Measurements from ENCODE around the gene ADAR. TPM values are rescaled to one million over a fixed set of nuclear protein-coding genes. Genes with fewer than 3 reads are reported as not detected.

ADAR gene
- total RNA-seq, 2 donors from 2014 or later: 185 to 213 TPM

- peak; percentile 13 for ATAC-seq (replicated peaks)
- Mint-ChIP-seq H3K4me1 (peaks cover 67% of the 10 kb centered on the region), H3K36me3 (ENCODE audit: low read depth) (peaks cover 58% of the 10 kb centered on the region), H3K9me3 (no peaks in the 10 kb centered on the region), H3K4me3 (peak overlapping the region; percentile 88), H3K27me3 (no peaks in the 10 kb centered on the region), H3K27ac (peak overlapping the region; percentile 88)
Measured at GRCh38 chr1:154607106-154607608, 829 bp downstream of the ADAR start.

- Mint-ChIP-seq H3K4me1 (peaks cover 59% of the 10 kb centered on the region), H3K27me3 (no peaks in the 10 kb centered on the region), H3K9me3 (no peaks in the 10 kb centered on the region), H3K36me3 (ENCODE audit: low read depth) (peaks cover 74% of the 10 kb centered on the region), H3K4me3 (peak overlapping the region; percentile 88), H3K27ac (peak overlapping the region; percentile 51)
- no peak for ATAC-seq (replicated peaks)
Measured at GRCh38 chr1:154605534-154605933, 2.5 kb downstream of the ADAR start.

- Mint-ChIP-seq H3K27ac (peak overlapping the region; percentile 51), H3K27me3 (no peaks in the 10 kb centered on the region), H3K36me3 (ENCODE audit: low read depth) (peaks cover 96% of the 10 kb centered on the region), H3K4me3 (peak overlapping the region; percentile 88), H3K4me1 (peaks cover 55% of the 10 kb centered on the region), H3K9me3 (no peaks in the 10 kb centered on the region)
- no peak for ATAC-seq (replicated peaks)
Measured at GRCh38 chr1:154603317-154603716, 4.7 kb downstream of the ADAR start.

GRCh38 chr1:154599658-154600057, 8.3 kb downstream of the ADAR start:
- Mint-ChIP-seq H3K36me3 (ENCODE audit: low read depth) (peaks cover 97% of the 10 kb centered on the region), H3K9me3 (no peaks in the 10 kb centered on the region), H3K27ac (peak overlapping the region; percentile 77), H3K27me3 (no peaks in the 10 kb centered on the region), H3K4me3 (peak overlapping the region; percentile 34), H3K4me1 (peaks cover 31% of the 10 kb centered on the region)
- no peak for ATAC-seq (replicated peaks)

GRCh38 chr1:154598871-154599635, 8.9 kb downstream of the ADAR start:
- ATAC-seq (replicated peaks): peak; percentile 42
- Mint-ChIP-seq H3K27ac (peak overlapping the region; percentile 77), H3K4me3 (peak overlapping the region; percentile 34), H3K4me1 (peaks cover 30% of the 10 kb centered on the region), H3K27me3 (no peaks in the 10 kb centered on the region), H3K36me3 (ENCODE audit: low read depth) (peaks cover 97% of the 10 kb centered on the region), H3K9me3 (no peaks in the 10 kb centered on the region)

GRCh38 chr1:154595621-154596020, 12.4 kb downstream of the ADAR start:
- H3K27ac Mint-ChIP-seq: no peak overlapping the region
- H3K27me3 Mint-ChIP-seq: no peaks in the 10 kb centered on the region
- no peaks in the 10 kb centered on the region for H3K9me3 Mint-ChIP-seq
- H3K36me3 Mint-ChIP-seq (ENCODE audit: low read depth): peaks cover 99% of the 10 kb centered on the region
- ATAC-seq (replicated peaks): peak; percentile 64
- no peak overlapping the region for H3K4me3 Mint-ChIP-seq
- peaks cover 22% of the 10 kb centered on the region for H3K4me1 Mint-ChIP-seq

- peak overlapping the region; percentile 2 for H3K27ac Mint-ChIP-seq
- H3K4me1 Mint-ChIP-seq: peaks cover 17% of the 10 kb centered on the region
- no peaks in the 10 kb centered on the region for H3K9me3 Mint-ChIP-seq
- no peaks in the 10 kb centered on the region for H3K27me3 Mint-ChIP-seq
- no peak overlapping the region for H3K4me3 Mint-ChIP-seq
- no peak for ATAC-seq (replicated peaks)
- H3K36me3 Mint-ChIP-seq (ENCODE audit: low read depth): peaks cover 99% of the 10 kb centered on the region
Measured at GRCh38 chr1:154594811-154595210, 13.2 kb downstream of the ADAR start.

- Mint-ChIP-seq H3K4me1 (peaks cover 9% of the 10 kb centered on the region), H3K27me3 (no peaks in the 10 kb centered on the region), H3K4me3 (no peak overlapping the region), H3K9me3 (no peaks in the 10 kb centered on the region), H3K27ac (peak overlapping the region; percentile 6), H3K36me3 (ENCODE audit: low read depth) (peaks cover 99% of the 10 kb centered on the region)
- ATAC-seq (replicated peaks): no peak
Measured at GRCh38 chr1:154593390-154593789, 14.6 kb downstream of the ADAR start.

GRCh38 chr1:154591206-154591605, 16.8 kb downstream of the ADAR start:
- Mint-ChIP-seq H3K36me3 (ENCODE audit: low read depth) (peaks cover 99% of the 10 kb centered on the region), H3K4me3 (no peak overlapping the region), H3K9me3 (no peaks in the 10 kb centered on the region), H3K4me1 (peaks cover 9% of the 10 kb centered on the region), H3K27ac (no peak overlapping the region), H3K27me3 (no peaks in the 10 kb centered on the region)
- no peak for ATAC-seq (replicated peaks)

- Mint-ChIP-seq H3K36me3 (ENCODE audit: low read depth) (peaks cover 99% of the 10 kb centered on the region), H3K4me1 (peaks cover 9% of the 10 kb centered on the region), H3K27ac (no peak overlapping the region), H3K9me3 (no peaks in the 10 kb centered on the region), H3K4me3 (no peak overlapping the region), H3K27me3 (no peaks in the 10 kb centered on the region)
- ATAC-seq (replicated peaks): no peak
Measured at GRCh38 chr1:154590756-154591155, 17.2 kb downstream of the ADAR start.

GRCh38 chr1:154589780-154590179, 18.2 kb downstream of the ADAR start:
- H3K4me1 Mint-ChIP-seq: peaks cover 9% of the 10 kb centered on the region
- peak overlapping the region; percentile 41 for H3K27ac Mint-ChIP-seq
- H3K9me3 Mint-ChIP-seq: no peaks in the 10 kb centered on the region
- ATAC-seq (replicated peaks): peak; percentile 61
- peaks cover 100% of the 10 kb centered on the region for H3K36me3 Mint-ChIP-seq (ENCODE audit: low read depth)
- no peak overlapping the region for H3K4me3 Mint-ChIP-seq
- no peaks in the 10 kb centered on the region for H3K27me3 Mint-ChIP-seq

- ATAC-seq (replicated peaks): no peak
- H3K27me3 Mint-ChIP-seq: no peaks in the 10 kb centered on the region
- no peak overlapping the region for H3K4me3 Mint-ChIP-seq
- H3K9me3 Mint-ChIP-seq: no peaks in the 10 kb centered on the region
- no peaks in the 10 kb centered on the region for H3K4me1 Mint-ChIP-seq
- peak overlapping the region; percentile 40 for H3K27ac Mint-ChIP-seq
- peaks cover 100% of the 10 kb centered on the region for H3K36me3 Mint-ChIP-seq (ENCODE audit: low read depth)
Measured at GRCh38 chr1:154586641-154587040, 21.3 kb downstream of the ADAR start.

GRCh38 chr1:154586231-154586630, 21.8 kb downstream of the ADAR start:
- no peaks in the 10 kb centered on the region for H3K9me3 Mint-ChIP-seq
- ATAC-seq (replicated peaks): no peak
- H3K36me3 Mint-ChIP-seq (ENCODE audit: low read depth): peaks cover 100% of the 10 kb centered on the region
- no peak overlapping the region for H3K4me3 Mint-ChIP-seq
- peak overlapping the region; percentile 40 for H3K27ac Mint-ChIP-seq
- H3K4me1 Mint-ChIP-seq: no peaks in the 10 kb centered on the region
- H3K27me3 Mint-ChIP-seq: no peaks in the 10 kb centered on the region

GRCh38 chr1:154584267-154584994, 23.6 kb downstream of the ADAR start:
- no peak overlapping the region for H3K4me3 Mint-ChIP-seq
- H3K27me3 Mint-ChIP-seq: no peaks in the 10 kb centered on the region
- H3K27ac Mint-ChIP-seq: peak overlapping the region; percentile 66
- peaks cover 100% of the 10 kb centered on the region for H3K36me3 Mint-ChIP-seq (ENCODE audit: low read depth)
- H3K4me1 Mint-ChIP-seq: no peaks in the 10 kb centered on the region
- no peak for ATAC-seq (replicated peaks)
- H3K9me3 Mint-ChIP-seq: no peaks in the 10 kb centered on the region

GRCh38 chr1:154583773-154584172, 24.2 kb downstream of the ADAR start:
- Mint-ChIP-seq H3K4me1 (no peaks in the 10 kb centered on the region), H3K27me3 (no peaks in the 10 kb centered on the region), H3K36me3 (ENCODE audit: low read depth) (peaks cover 100% of the 10 kb centered on the region), H3K4me3 (no peak overlapping the region), H3K27ac (peak overlapping the region; percentile 66), H3K9me3 (no peaks in the 10 kb centered on the region)
- no peak for ATAC-seq (replicated peaks)
